Breast epithelium (tissue), 3 donors: ENCODE results near the gene MMP8.

Source experiments
- CTCF ChIP-seq, 3 donors: fragments of 450-650 bp; IDR thresholded peaks; one replicate each; pipeline ENCODE4 v1.5.1; 2016 to 2017; ENCODE audit warnings: antibody characterized with exemption in 3 of 3, mild to moderate bottlenecking in 3 of 3, moderate library complexity in 3 of 3
- POLR2A ChIP-seq: fragments of 450-650 bp; IDR thresholded peaks from one replicate; pipeline ENCODE4 v1.6.1; 2016; ENCODE audit warnings: antibody characterized with exemption, mild to moderate bottlenecking, moderate library complexity
- POLR2AphosphoS5 ChIP-seq, 3 donors: sonication (generic); formaldehyde crosslinking; IDR thresholded peaks; one replicate each; pipeline ENCODE4 v1.6.1; 2017; ENCODE audit warnings: antibody characterized with exemption in 3 of 3

GRCh38 chr11:102762361-102762767, 37.6 kb upstream of the MMP8 start:
- TF ChIP-seq POLR2A (no peak), CTCF (IDR thresholded peaks at IDR 0.05) (no peak), POLR2AphosphoS5 (IDR thresholded peaks at IDR 0.05) (no peak)
